HL-60 (cell line): ENCODE results near the gene STX10.

Experiments
- GABPA ChIP-seq: IDR thresholded peaks from 2 replicates; pipeline ENCODE4 v1.6.1; 2012; ENCODE audit warnings: low read depth
- POLR2AphosphoS5 ChIP-seq: IDR thresholded peaks from 2 replicates; pipeline ENCODE4 v1.6.1; 2012; ENCODE audit warnings: low read depth
- REST ChIP-seq: IDR thresholded peaks from 2 replicates; pipeline ENCODE4 v1.6.1; 2012; ENCODE audit warnings: low read depth; ENCODE audit not compliant: insufficient replicate concordance
- SPI1 ChIP-seq: IDR thresholded peaks from 2 replicates; pipeline ENCODE4 v1.6.1; 2012; ENCODE audit warnings: low read depth, mild to moderate bottlenecking, borderline replicate concordance
- TF ChIP-seq, protein P1 (sequence below): IDR thresholded peaks from one replicate; pipeline ENCODE4 v1.5.1; 2011; ENCODE audit warnings: low read length, control low read depth, inconsistent platforms; ENCODE audit not compliant: insufficient read depth

DNA sequence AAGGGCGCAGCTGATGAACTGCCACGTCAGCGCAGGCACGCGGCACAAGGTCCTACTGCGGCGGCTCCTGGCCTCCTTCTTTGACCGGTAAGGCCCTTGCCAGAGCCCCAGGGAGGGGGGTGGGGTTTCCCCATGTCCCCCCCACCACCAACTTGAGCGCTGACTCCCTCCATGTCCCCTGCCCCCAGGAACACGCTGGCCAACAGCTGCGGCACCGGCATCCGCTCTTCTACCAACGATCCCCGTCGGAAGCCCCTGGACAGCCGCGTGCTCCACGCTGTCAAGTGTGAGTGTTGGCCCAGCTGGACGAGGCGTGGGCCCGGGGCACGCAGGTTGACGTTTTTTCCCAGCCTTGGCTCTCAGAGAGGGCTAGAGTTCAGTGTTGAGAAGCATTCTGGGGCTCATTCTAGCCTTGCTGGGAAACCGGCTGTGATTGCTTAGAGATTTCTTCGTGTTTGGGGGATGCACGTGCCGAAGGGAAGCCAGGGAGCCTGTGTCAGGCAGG, 12.8 kb downstream of the STX10 start:
- TF ChIP-seq POLR2AphosphoS5 = no peak
- no peak for TF ChIP-seq REST
- TF ChIP-seq GABPA = no peak
- TF ChIP-seq, protein P1, sequence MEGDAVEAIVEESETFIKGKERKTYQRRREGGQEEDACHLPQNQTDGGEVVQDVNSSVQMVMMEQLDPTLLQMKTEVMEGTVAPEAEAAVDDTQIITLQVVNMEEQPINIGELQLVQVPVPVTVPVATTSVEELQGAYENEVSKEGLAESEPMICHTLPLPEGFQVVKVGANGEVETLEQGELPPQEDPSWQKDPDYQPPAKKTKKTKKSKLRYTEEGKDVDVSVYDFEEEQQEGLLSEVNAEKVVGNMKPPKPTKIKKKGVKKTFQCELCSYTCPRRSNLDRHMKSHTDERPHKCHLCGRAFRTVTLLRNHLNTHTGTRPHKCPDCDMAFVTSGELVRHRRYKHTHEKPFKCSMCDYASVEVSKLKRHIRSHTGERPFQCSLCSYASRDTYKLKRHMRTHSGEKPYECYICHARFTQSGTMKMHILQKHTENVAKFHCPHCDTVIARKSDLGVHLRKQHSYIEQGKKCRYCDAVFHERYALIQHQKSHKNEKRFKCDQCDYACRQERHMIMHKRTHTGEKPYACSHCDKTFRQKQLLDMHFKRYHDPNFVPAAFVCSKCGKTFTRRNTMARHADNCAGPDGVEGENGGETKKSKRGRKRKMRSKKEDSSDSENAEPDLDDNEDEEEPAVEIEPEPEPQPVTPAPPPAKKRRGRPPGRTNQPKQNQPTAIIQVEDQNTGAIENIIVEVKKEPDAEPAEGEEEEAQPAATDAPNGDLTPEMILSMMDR = no peak
- no peak for TF ChIP-seq SPI1
